Measurements from ENCODE around the gene SLC4A4. TPM values are rescaled to one million over a fixed set of nuclear protein-coding genes. Genes with fewer than 3 reads are reported as not detected.

The SLC4A4 gene
- polyA plus RNA-seq, 1 donor (not counting 4 experiments of a cell fraction or from before 2014, with no cell fraction given): 0.29 TPM

DNA sequence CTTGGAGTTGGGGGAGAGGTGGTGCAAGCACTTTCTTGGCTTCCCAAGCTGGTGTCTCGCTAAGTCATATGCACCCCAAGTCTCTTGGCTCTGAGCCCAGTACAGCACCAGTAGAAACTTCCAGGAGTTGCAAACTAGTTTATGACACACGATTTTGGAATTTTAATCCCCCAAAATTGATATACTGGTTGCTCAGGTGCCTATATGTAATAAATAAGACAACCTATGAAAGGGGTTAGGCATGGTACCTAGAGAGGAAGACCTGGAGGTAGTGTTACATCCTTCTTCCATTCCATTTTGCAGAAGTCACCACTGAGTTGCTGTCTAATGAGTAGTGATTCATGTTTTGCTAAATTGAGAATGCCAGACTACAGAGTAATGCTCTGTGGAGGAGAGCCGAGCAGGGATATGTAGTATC lies 4.3 kb upstream of the SLC4A4 start:
- no peak overlapping the region for H2AFZ ChIP-seq (ENCODE audit: control insufficient read depth, low read length)
- H3K36me3 ChIP-seq (ENCODE audit: control insufficient read depth in 2 of 2, extremely low read depth in 1 of 2, insufficient read depth in 2 of 2, low read length in 2 of 2): no peaks in the 10 kb centered on the region
- H3K27me3 ChIP-seq (ENCODE audit: control insufficient read depth, extremely low read depth, insufficient read depth, low read length): no peaks in the 10 kb centered on the region
- no peak overlapping the region for H3K27ac ChIP-seq (ENCODE audit: control insufficient read depth, insufficient read depth, low read length)
- dilution Hi-C loops (cut with MboI; ENCODE audit: extremely low pct_ligation_motif_present, low sequenced_read_pairs): no loop called here
- H3K4me3 ChIP-seq (ENCODE audit: control insufficient read depth in 2 of 3, extremely low read depth in 1 of 3, insufficient read depth in 2 of 3, low read depth in 1 of 3, low read length in 3 of 3): no peak overlapping the region
- FAIRE-seq: no peak
- DNase-seq (ENCODE audit: low read depth, low spot score): no peak
- no peaks in the 10 kb centered on the region for H4K20me1 ChIP-seq (ENCODE audit: control insufficient read depth, extremely low read depth, insufficient read depth, low read length)
- H3K4me1 ChIP-seq (ENCODE audit: control insufficient read depth, extremely low read depth, insufficient read depth, low read length): no peaks in the 10 kb centered on the region
- no peaks in the 10 kb centered on the region for H3K9me1 ChIP-seq (ENCODE audit: control insufficient read depth, extremely low read depth, insufficient read depth, low read length)
- H3K9me3 ChIP-seq (ENCODE audit: control insufficient read depth, low read depth, low read length): no peaks in the 10 kb centered on the region
- no peak overlapping the region for H3K4me2 ChIP-seq (ENCODE audit: control insufficient read depth, extremely low read depth, insufficient read depth, low read depth, low read length)
- H3K79me2 ChIP-seq (ENCODE audit: control insufficient read depth, insufficient read depth, low read length): no peaks in the 10 kb centered on the region
- no peak overlapping the region for H3K9ac ChIP-seq (ENCODE audit: control insufficient read depth, extremely low read depth, insufficient read depth, low read length)
- TF ChIP-seq EZH2 (IDR thresholded peaks at IDR 0.05; ENCODE audit: low read length) (no peak), CTCF (optimal IDR thresholded peaks at IDR 0.05 in 1 of 3, IDR thresholded peaks at IDR 0.05 in 1 of 3, conservative IDR thresholded peaks at IDR 0.05 in 1 of 3; ENCODE audit: extremely low read depth in 1 of 3, insufficient read depth in 2 of 3, low read length in 3 of 3) (no peak)

GRCh38 chr4:71343670-71344466 lies 5.0 kb downstream of the SLC4A4 start:
- no peak overlapping the region for H3K9ac ChIP-seq (ENCODE audit: control insufficient read depth, extremely low read depth, insufficient read depth, low read length)
- H3K27ac ChIP-seq (ENCODE audit: control insufficient read depth, insufficient read depth, low read length): no peak overlapping the region
- no peaks in the 10 kb centered on the region for H3K9me3 ChIP-seq (ENCODE audit: control insufficient read depth, low read depth, low read length)
- H3K9me1 ChIP-seq (ENCODE audit: control insufficient read depth, extremely low read depth, insufficient read depth, low read length): no peaks in the 10 kb centered on the region
- no peaks in the 10 kb centered on the region for H3K4me1 ChIP-seq (ENCODE audit: control insufficient read depth, extremely low read depth, insufficient read depth, low read length)
- dilution Hi-C loops (cut with MboI; ENCODE audit: extremely low pct_ligation_motif_present, low sequenced_read_pairs): no loop called here
- DNase-seq (ENCODE audit: low read depth, low spot score): no peak
- H2AFZ ChIP-seq (ENCODE audit: control insufficient read depth, low read length): no peak overlapping the region
- no peaks in the 10 kb centered on the region for H4K20me1 ChIP-seq (ENCODE audit: control insufficient read depth, extremely low read depth, insufficient read depth, low read length)
- no peak overlapping the region for H3K4me3 ChIP-seq (ENCODE audit: control insufficient read depth in 2 of 3, extremely low read depth in 1 of 3, insufficient read depth in 2 of 3, low read depth in 1 of 3, low read length in 3 of 3)
- no peaks in the 10 kb centered on the region for H3K36me3 ChIP-seq (ENCODE audit: control insufficient read depth in 2 of 2, extremely low read depth in 1 of 2, insufficient read depth in 2 of 2, low read length in 2 of 2)
- H3K27me3 ChIP-seq (ENCODE audit: control insufficient read depth, extremely low read depth, insufficient read depth, low read length): no peaks in the 10 kb centered on the region
- no peak overlapping the region for H3K4me2 ChIP-seq (ENCODE audit: control insufficient read depth, extremely low read depth, insufficient read depth, low read depth, low read length)
- FAIRE-seq: no peak
- TF ChIP-seq EZH2 (IDR thresholded peaks at IDR 0.05; ENCODE audit: low read length) (no peak), CTCF (optimal IDR thresholded peaks at IDR 0.05 in 1 of 3, IDR thresholded peaks at IDR 0.05 in 1 of 3, conservative IDR thresholded peaks at IDR 0.05 in 1 of 3; ENCODE audit: extremely low read depth in 1 of 3, insufficient read depth in 2 of 3, low read length in 3 of 3) (no peak)
- no peaks in the 10 kb centered on the region for H3K79me2 ChIP-seq (ENCODE audit: control insufficient read depth, insufficient read depth, low read length)
